Activated CD8-positive, alpha-beta T cell treated with anti-CD3 and anti-CD28 coated beads for 36 hours (primary cell): Measurements from ENCODE around the gene MPEG1. TPM values are rescaled to one million over a fixed set of nuclear protein-coding genes. Genes with fewer than 3 reads are reported as not detected.

Experiments used
- ATAC-seq: fragments of 200-7000 bp; cut with Tn5 transposase; one replicate; pipeline ENCODE4 v1.10.0; 2021; ENCODE audit warnings: mild to moderate bottlenecking, moderate library complexity
- CTCF ChIA-PET: fragments of 350-600 bp; sonication (Branson Sonifier 250); formaldehyde crosslinking; loops from one replicate; lab custom pipeline; 2021; ENCODE audit warnings: antibody characterized with exemption; lab: Charles Lee
- POLR2A ChIA-PET: fragments of 350-600 bp; sonication (Branson Sonifier 250); formaldehyde crosslinking; loops from one replicate; lab custom pipeline; 2021; ENCODE audit warnings: antibody characterized with exemption; lab: Charles Lee
- DNase-seq: peaks from one replicate; pipeline ENCODE4 v3.0.0-alpha.2; 2020
- H3K27ac Mint-ChIP-seq: one replicate; pipeline ENCODE4 v1.8.0; 2021; ENCODE audit warnings: mild to moderate bottlenecking, mixed read lengths
- H3K27me3 Mint-ChIP-seq: one replicate; pipeline ENCODE4 v1.8.0; 2021; ENCODE audit warnings: mixed read lengths
- H3K36me3 Mint-ChIP-seq: one replicate; pipeline ENCODE4 v1.8.0; 2021; ENCODE audit warnings: low read depth, mixed read lengths
- H3K4me1 Mint-ChIP-seq: one replicate; pipeline ENCODE4 v1.8.0; 2021; ENCODE audit warnings: low read depth, mixed read lengths
- H3K4me3 Mint-ChIP-seq: one replicate; pipeline ENCODE4 v1.8.0; 2021; ENCODE audit warnings: mild to moderate bottlenecking, moderate library complexity, mixed read lengths
- H3K9me3 Mint-ChIP-seq: one replicate; pipeline ENCODE4 v1.8.0; 2021; ENCODE audit warnings: mixed read lengths
- CTCF ChIP-seq: fragments of 200-600 bp; IDR thresholded peaks from one replicate; pipeline ENCODE4 v1.8.0; 2022; ENCODE audit warnings: antibody characterized with exemption, mild to moderate bottlenecking
- intact Hi-C: fragments of 100-400 bp; cut with micrococcal nuclease; formaldehyde crosslinking; loops from one replicate; pipeline ENCODE4 v1.10.0; 2022
- total RNA-seq, 2 experiments: library from RNA; stranded (reverse); gene quantifications; one replicate each; pipeline ENCODE4 v1.2.3, GENCODE V29; 2021

The MPEG1 gene
- total RNA-seq, 2 experiments from 2014 or later = not detected

DNA sequence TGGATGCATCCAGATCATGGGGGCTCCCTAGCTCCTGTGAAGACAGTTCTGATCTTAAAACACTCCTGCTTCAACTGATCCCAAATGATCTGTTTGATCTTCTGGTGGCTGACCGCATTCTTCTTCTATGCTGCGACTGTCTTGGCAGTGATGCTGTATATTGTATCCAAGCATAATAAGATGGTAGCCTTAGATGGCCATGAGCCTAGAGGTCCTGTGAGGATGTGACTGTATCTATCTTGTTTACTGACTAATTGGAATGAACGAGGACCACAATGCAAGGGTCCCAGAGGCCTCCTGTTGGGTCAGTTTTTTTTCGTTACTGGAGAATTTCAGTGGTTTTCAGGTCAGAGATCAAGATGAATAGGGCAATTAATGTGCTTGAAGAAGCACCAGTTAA is 7.1 kb upstream of the MPEG1 start:
- ATAC-seq = no peak
- Mint-ChIP-seq H3K9me3 (no peaks in the 10 kb centered on the region), H3K4me1 (peaks cover 13% of the 10 kb centered on the region), H3K27ac (no peak overlapping the region), H3K27me3 (peaks cover 4% of the 10 kb centered on the region), H3K4me3 (no peak overlapping the region), H3K36me3 (no peaks in the 10 kb centered on the region)
- POLR2A ChIA-PET = no interaction called here
- no peak for TF ChIP-seq CTCF
- no peak for DNase-seq
- CTCF ChIA-PET = interaction anchor here (1.5 kb wide), 2 partner anchors 34 to 61 kb away, joined by 4 to 7 read pairs; no protein-coding TSS in a partner anchor
- intact Hi-C loops = no loop called here

GRCh38 chr11:59218893-59219292 is 6.2 kb upstream of the MPEG1 start:
- ATAC-seq (no peak), DNase-seq (no peak)
- CTCF ChIA-PET = no interaction called here
- POLR2A ChIA-PET = no interaction called here
- Mint-ChIP-seq H3K27ac (no peak overlapping the region), H3K9me3 (no peaks in the 10 kb centered on the region), H3K4me1 (peaks cover 8% of the 10 kb centered on the region), H3K36me3 (no peaks in the 10 kb centered on the region), H3K27me3 (peaks cover 6% of the 10 kb centered on the region), H3K4me3 (no peak overlapping the region)
- intact Hi-C loops = no loop called here
- no peak for TF ChIP-seq CTCF

- TF ChIP-seq CTCF = no peak
- CTCF ChIA-PET = no interaction called here
- H3K4me1 Mint-ChIP-seq = peaks cover 8% of the 10 kb centered on the region
Observed at GRCh38 chr11:59218319-59218718, 5.6 kb upstream of the MPEG1 start.

DNA sequence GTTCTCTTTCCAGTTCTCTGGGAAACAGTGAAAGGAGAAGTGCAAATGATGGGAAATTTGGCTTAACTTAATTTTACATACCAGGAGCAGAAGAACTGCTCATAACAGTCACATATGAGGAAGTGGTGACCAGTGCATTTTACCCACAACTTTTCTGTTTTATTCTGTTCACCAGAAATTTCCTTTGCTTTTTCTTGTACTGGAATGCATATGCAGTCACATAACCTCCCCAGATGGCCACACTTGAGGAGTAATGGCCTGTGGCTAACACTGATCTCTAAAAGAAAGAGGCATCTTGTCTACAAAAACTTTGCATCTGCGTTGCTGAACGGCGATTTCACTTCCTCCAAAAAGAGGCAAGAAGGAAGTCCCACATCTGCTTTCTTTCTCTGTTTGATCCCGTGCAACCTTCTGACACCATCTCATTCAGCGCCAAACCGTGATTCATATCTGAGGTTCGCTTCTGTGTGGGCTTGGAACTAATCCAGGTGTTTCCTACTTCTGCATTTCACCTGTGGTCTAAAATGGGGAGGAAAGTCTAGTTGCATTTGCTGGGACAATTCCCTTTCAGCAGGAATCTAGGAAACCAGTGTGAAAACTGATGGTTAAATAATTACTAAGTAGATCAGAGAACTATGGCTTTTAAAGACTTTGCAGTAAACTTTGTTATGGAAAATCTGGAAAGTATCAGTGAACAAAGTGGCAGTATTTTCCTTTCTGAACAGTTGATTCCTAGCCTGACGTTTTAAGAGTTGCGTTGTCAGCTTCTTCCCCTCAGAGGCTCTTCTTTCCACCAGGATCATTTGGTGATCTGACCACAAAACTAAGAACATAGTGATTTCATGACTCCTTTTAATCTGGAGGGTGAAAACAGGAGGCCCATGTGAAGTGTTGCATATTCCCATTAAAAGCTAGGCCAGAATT is 4.2 kb upstream of the MPEG1 start:
- peaks cover 4% of the 10 kb centered on the region for H3K27me3 Mint-ChIP-seq
- POLR2A ChIA-PET = no interaction called here
- DNase-seq = peak; percentile 29
- H3K4me3 Mint-ChIP-seq = no peak overlapping the region
- no peak for TF ChIP-seq CTCF
- intact Hi-C loops = no loop called here
- H3K9me3 Mint-ChIP-seq = no peaks in the 10 kb centered on the region
- CTCF ChIA-PET = no interaction called here
- peak; percentile 53 for ATAC-seq
- no peak overlapping the region for H3K27ac Mint-ChIP-seq
- no peaks in the 10 kb centered on the region for H3K36me3 Mint-ChIP-seq
- H3K4me1 Mint-ChIP-seq = peaks cover 8% of the 10 kb centered on the region

More at GRCh38 chr11:59218319-59218718, 5.6 kb upstream of the MPEG1 start:
- no peak overlapping the region for H3K4me3 Mint-ChIP-seq
- ATAC-seq = no peak
- H3K27ac Mint-ChIP-seq = no peak overlapping the region
- DNase-seq = no peak
- H3K36me3 Mint-ChIP-seq = no peaks in the 10 kb centered on the region
- no peaks in the 10 kb centered on the region for H3K9me3 Mint-ChIP-seq
- POLR2A ChIA-PET = no interaction called here
- H3K27me3 Mint-ChIP-seq = peaks cover 6% of the 10 kb centered on the region
- intact Hi-C loops = no loop called here

GRCh38 chr11:59214141-59214893 is 1.6 kb upstream of the MPEG1 start:
- intact Hi-C loops = no loop called here
- TF ChIP-seq CTCF = no peak
- ATAC-seq = no peak
- Mint-ChIP-seq H3K27ac (no peak overlapping the region), H3K36me3 (no peaks in the 10 kb centered on the region), H3K4me3 (no peak overlapping the region), H3K27me3 (peaks cover 13% of the 10 kb centered on the region), H3K9me3 (no peaks in the 10 kb centered on the region), H3K4me1 (peaks cover 8% of the 10 kb centered on the region)
- CTCF ChIA-PET = interaction anchor here (1.3 kb wide), 1 partner anchor 12 kb away, joined by 3 read pairs; no protein-coding TSS in a partner anchor
- no peak for DNase-seq
- POLR2A ChIA-PET = no interaction called here
